ENCODE results near the gene IPCEF1.

The IPCEF1 gene

GRCh38 chr6:154297210-154297609 lies 59.4 kb downstream of the IPCEF1 start:
- no peak for DNase-seq (ENCODE audit: low read depth, low spot score)
- in situ Hi-C loops (cut with HindIII; ENCODE audit: low sequenced_read_pairs): no loop called here
- TF ChIP-seq CTCF (IDR thresholded peaks at IDR 0.05; ENCODE audit: low read depth, low read length): no peak
- H3K4me3 ChIP-seq (ENCODE audit: low read depth, low read length): no peak overlapping the region

GRCh38 chr6:154295733-154296132 lies 60.9 kb downstream of the IPCEF1 start:
- no peak overlapping the region for H3K4me3 ChIP-seq (ENCODE audit: low read depth, low read length)
- no peak for TF ChIP-seq CTCF (IDR thresholded peaks at IDR 0.05; ENCODE audit: low read depth, low read length)
- no peak for DNase-seq (ENCODE audit: low read depth, low spot score)
- in situ Hi-C loops (cut with HindIII; ENCODE audit: low sequenced_read_pairs): no loop called here

GRCh38 chr6:154292855-154293519 lies 63.6 kb downstream of the IPCEF1 start:
- peak; percentile 73 for DNase-seq (ENCODE audit: low read depth, low spot score)

GRCh38 chr6:154292066-154292465 lies 64.5 kb downstream of the IPCEF1 start:
- DNase-seq (ENCODE audit: low read depth, low spot score): no peak
- TF ChIP-seq CTCF (IDR thresholded peaks at IDR 0.05; ENCODE audit: low read depth, low read length): no peak
- H3K4me3 ChIP-seq (ENCODE audit: low read depth, low read length): no peak overlapping the region
- in situ Hi-C loops (cut with HindIII; ENCODE audit: low sequenced_read_pairs): no loop called here

More at GRCh38 chr6:154292855-154293519, 63.6 kb downstream of the IPCEF1 start:
- in situ Hi-C loops (cut with HindIII; ENCODE audit: low sequenced_read_pairs): no loop called here
- no peak overlapping the region for H3K4me3 ChIP-seq (ENCODE audit: low read depth, low read length)
- no peak for TF ChIP-seq CTCF (IDR thresholded peaks at IDR 0.05; ENCODE audit: low read depth, low read length)

GRCh38 chr6:154289818-154290508 lies 66.6 kb downstream of the IPCEF1 start:
- no peak for TF ChIP-seq CTCF (IDR thresholded peaks at IDR 0.05; ENCODE audit: low read depth, low read length)
- in situ Hi-C loops (cut with HindIII; ENCODE audit: low sequenced_read_pairs): no loop called here
- no peak overlapping the region for H3K4me3 ChIP-seq (ENCODE audit: low read depth, low read length)
- DNase-seq (ENCODE audit: low read depth, low spot score): no peak

GRCh38 chr6:154285826-154286225 lies 70.8 kb downstream of the IPCEF1 start:
- DNase-seq (ENCODE audit: low read depth, low spot score): no peak
- no peak overlapping the region for H3K4me3 ChIP-seq (ENCODE audit: low read depth, low read length)
- TF ChIP-seq CTCF (IDR thresholded peaks at IDR 0.05; ENCODE audit: low read depth, low read length): no peak
- in situ Hi-C loops (cut with HindIII; ENCODE audit: low sequenced_read_pairs): no loop called here
